ENCODE results near the gene IDH3G. TPM values are rescaled to one million over a fixed set of nuclear protein-coding genes. Genes with fewer than 3 reads are reported as not detected.

Gene IDH3G
- total RNA-seq, 2 experiments from 2014 or later, result 51.8 to 52.5 TPM

DNA sequence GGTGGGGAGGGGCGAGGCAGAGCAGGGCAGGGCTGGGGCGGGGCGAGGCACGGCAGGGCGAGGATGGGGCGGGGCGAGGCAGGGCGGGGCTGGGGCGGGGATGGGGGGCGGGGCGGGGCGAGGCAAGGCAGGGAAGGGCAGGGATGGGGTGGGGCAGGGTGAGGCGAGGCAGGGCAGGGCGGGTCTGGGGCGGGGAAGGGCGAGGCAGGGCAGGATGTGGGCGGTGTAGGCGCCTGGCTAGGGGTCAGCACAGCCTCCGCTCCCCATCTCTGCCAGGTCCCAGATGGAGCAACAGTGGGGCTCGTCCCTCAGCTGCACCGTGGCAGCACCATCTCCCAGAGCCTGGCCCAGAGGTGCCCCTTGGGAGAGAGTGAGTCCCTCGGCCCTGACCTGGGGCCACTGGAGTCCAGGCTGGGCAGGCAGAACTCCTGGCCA is 17.5 kb downstream of the IDH3G start:
- H3K36me3 ChIP-seq (ENCODE audit: insufficient read depth, low read length), result no peaks in the 10 kb centered on the region
- no peak overlapping the region for H3K27ac ChIP-seq (ENCODE audit: low read depth, low read length, poor library complexity, severe bottlenecking)
- no peaks in the 10 kb centered on the region for H3K9me3 ChIP-seq (ENCODE audit: low read length)
- ChIA-PET CTCF (ENCODE audit: unreplicated experiment) (no interaction called here), POLR2A (no interaction called here)
- peak; percentile 22 for DNase-seq (ENCODE audit: low spot score)
- no peak overlapping the region for H3K4me2 ChIP-seq (ENCODE audit: low read length)
- TF ChIP-seq, protein P1, sequence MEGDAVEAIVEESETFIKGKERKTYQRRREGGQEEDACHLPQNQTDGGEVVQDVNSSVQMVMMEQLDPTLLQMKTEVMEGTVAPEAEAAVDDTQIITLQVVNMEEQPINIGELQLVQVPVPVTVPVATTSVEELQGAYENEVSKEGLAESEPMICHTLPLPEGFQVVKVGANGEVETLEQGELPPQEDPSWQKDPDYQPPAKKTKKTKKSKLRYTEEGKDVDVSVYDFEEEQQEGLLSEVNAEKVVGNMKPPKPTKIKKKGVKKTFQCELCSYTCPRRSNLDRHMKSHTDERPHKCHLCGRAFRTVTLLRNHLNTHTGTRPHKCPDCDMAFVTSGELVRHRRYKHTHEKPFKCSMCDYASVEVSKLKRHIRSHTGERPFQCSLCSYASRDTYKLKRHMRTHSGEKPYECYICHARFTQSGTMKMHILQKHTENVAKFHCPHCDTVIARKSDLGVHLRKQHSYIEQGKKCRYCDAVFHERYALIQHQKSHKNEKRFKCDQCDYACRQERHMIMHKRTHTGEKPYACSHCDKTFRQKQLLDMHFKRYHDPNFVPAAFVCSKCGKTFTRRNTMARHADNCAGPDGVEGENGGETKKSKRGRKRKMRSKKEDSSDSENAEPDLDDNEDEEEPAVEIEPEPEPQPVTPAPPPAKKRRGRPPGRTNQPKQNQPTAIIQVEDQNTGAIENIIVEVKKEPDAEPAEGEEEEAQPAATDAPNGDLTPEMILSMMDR (conservative IDR thresholded peaks at IDR 0.05; ENCODE audit: low read length), result no peak
- TF ChIP-seq EZH2phosphoT487 (IDR thresholded peaks at IDR 0.05; ENCODE audit: borderline replicate concordance, low read depth, low read length), result no peak
- intact Hi-C loops (cut with micrococcal nuclease; ENCODE audit: unreplicated experiment), result no loop called here
- no peak overlapping the region for H3K4me3 ChIP-seq (ENCODE audit: low read depth, low read length, poor library complexity, severe bottlenecking)
- H3K79me2 ChIP-seq (ENCODE audit: insufficient read depth, low read depth, low read length), result no peaks in the 10 kb centered on the region
- peaks cover 3% of the 10 kb centered on the region for H3K4me1 ChIP-seq (ENCODE audit: insufficient read depth, low read length, poor library complexity, severe bottlenecking)
- no peak overlapping the region for H2AFZ ChIP-seq (ENCODE audit: low read length)
- H4K20me1 ChIP-seq (ENCODE audit: insufficient read depth, low read length), result no peaks in the 10 kb centered on the region
- H3K9me2 ChIP-seq (ENCODE audit: insufficient read depth, low read length), result no peaks in the 10 kb centered on the region
- BruUV-seq (replicated peaks), result no TSS peak

- no TSS peak for BruUV-seq (replicated peaks)
- POLR2A ChIA-PET, result no interaction called here
- Histone ChIP-seq H3K9me2 (ENCODE audit: insufficient read depth, low read length) (no peaks in the 10 kb centered on the region), H3K36me3 (ENCODE audit: insufficient read depth, low read length) (no peaks in the 10 kb centered on the region), H3K9me3 (ENCODE audit: low read length) (no peaks in the 10 kb centered on the region), H3K4me3 (ENCODE audit: low read depth, low read length, poor library complexity, severe bottlenecking) (no peak overlapping the region), H3K79me2 (ENCODE audit: insufficient read depth, low read depth, low read length) (no peaks in the 10 kb centered on the region), H2AFZ (ENCODE audit: low read length) (no peak overlapping the region), H3K4me2 (ENCODE audit: low read length) (no peak overlapping the region), H3K4me1 (ENCODE audit: insufficient read depth, low read length, poor library complexity, severe bottlenecking) (peaks cover 3% of the 10 kb centered on the region), H4K20me1 (ENCODE audit: insufficient read depth, low read length) (no peaks in the 10 kb centered on the region), H3K27ac (ENCODE audit: low read depth, low read length, poor library complexity, severe bottlenecking) (no peak overlapping the region)
- TF ChIP-seq, protein P1 (conservative IDR thresholded peaks at IDR 0.05; ENCODE audit: low read length), result no peak
- TF ChIP-seq EZH2phosphoT487 (IDR thresholded peaks at IDR 0.05; ENCODE audit: borderline replicate concordance, low read depth, low read length), result no peak
- DNase-seq (ENCODE audit: low spot score), result no peak
- CTCF ChIA-PET (ENCODE audit: unreplicated experiment), result no interaction called here
- intact Hi-C loops (cut with micrococcal nuclease; ENCODE audit: unreplicated experiment), result no loop called here
Measured at GRCh38 chrX:153776120-153776599, 18.0 kb downstream of the IDH3G start.

GRCh38 chrX:153775293-153776119 is 18.7 kb downstream of the IDH3G start:
- Histone ChIP-seq H3K4me2 (ENCODE audit: low read length) (no peak overlapping the region), H3K4me3 (ENCODE audit: low read depth, low read length, poor library complexity, severe bottlenecking) (no peak overlapping the region), H3K27ac (ENCODE audit: low read depth, low read length, poor library complexity, severe bottlenecking) (no peak overlapping the region), H2AFZ (ENCODE audit: low read length) (no peak overlapping the region), H3K9me3 (ENCODE audit: low read length) (no peaks in the 10 kb centered on the region), H3K36me3 (ENCODE audit: insufficient read depth, low read length) (no peaks in the 10 kb centered on the region), H3K79me2 (ENCODE audit: insufficient read depth, low read depth, low read length) (no peaks in the 10 kb centered on the region), H4K20me1 (ENCODE audit: insufficient read depth, low read length) (no peaks in the 10 kb centered on the region), H3K4me1 (ENCODE audit: insufficient read depth, low read length, poor library complexity, severe bottlenecking) (peaks cover under 1% of the 10 kb centered on the region), H3K9me2 (ENCODE audit: insufficient read depth, low read length) (no peaks in the 10 kb centered on the region)
- ChIA-PET CTCF (ENCODE audit: unreplicated experiment) (no interaction called here), POLR2A (no interaction called here)
- TF ChIP-seq EZH2phosphoT487 (IDR thresholded peaks at IDR 0.05; ENCODE audit: borderline replicate concordance, low read depth, low read length), result no peak
- TF ChIP-seq, protein P1 (conservative IDR thresholded peaks at IDR 0.05; ENCODE audit: low read length), result no peak
- intact Hi-C loops (cut with micrococcal nuclease; ENCODE audit: unreplicated experiment), result no loop called here
- no TSS peak for BruUV-seq (replicated peaks)
- no peak for DNase-seq (ENCODE audit: low spot score)
